GM10266 (cell line): ENCODE data around the gene ANO7.

Source experiments
- DNase-seq: peaks from one replicate; pipeline ENCODE4 v3.0.0; 2012; ENCODE audit errors: extremely low spot score
- CTCF ChIP-seq: IDR thresholded peaks from 2 replicates; pipeline ENCODE4 v1.5.1; 2012; ENCODE audit warnings: mild to moderate bottlenecking, low read depth; ENCODE audit not compliant: control insufficient read depth, insufficient read depth; ENCODE audit errors: missing control alignments

ANO7 gene

GRCh38 chr2:241183221-241183620 is 5.3 kb upstream of the ANO7 start:
- no peak for TF ChIP-seq CTCF
- no peak for DNase-seq

GRCh38 chr2:241184901-241185300 is 3.6 kb upstream of the ANO7 start:
- TF ChIP-seq CTCF: no peak
- no peak for DNase-seq

GRCh38 chr2:241185961-241186360 is 2.5 kb upstream of the ANO7 start:
- no peak for TF ChIP-seq CTCF
- DNase-seq: no peak

GRCh38 chr2:241187101-241187917 is 1.2 kb upstream of the ANO7 start:
- TF ChIP-seq CTCF: no peak

GRCh38 chr2:241187918-241188234 is 601 bp upstream of the ANO7 start:
- no peak for TF ChIP-seq CTCF
- DNase-seq: no peak

More at GRCh38 chr2:241187101-241187917, 1.2 kb upstream of the ANO7 start:
- no peak for DNase-seq

GRCh38 chr2:241189093-241189855 is 797 bp downstream of the ANO7 start:
- no peak for TF ChIP-seq CTCF
- no peak for DNase-seq

GRCh38 chr2:241189856-241190201 is 1.4 kb downstream of the ANO7 start:
- DNase-seq: no peak
- no peak for TF ChIP-seq CTCF
